ENCODE measurements around the gene NXN.

NXN gene

DNA sequence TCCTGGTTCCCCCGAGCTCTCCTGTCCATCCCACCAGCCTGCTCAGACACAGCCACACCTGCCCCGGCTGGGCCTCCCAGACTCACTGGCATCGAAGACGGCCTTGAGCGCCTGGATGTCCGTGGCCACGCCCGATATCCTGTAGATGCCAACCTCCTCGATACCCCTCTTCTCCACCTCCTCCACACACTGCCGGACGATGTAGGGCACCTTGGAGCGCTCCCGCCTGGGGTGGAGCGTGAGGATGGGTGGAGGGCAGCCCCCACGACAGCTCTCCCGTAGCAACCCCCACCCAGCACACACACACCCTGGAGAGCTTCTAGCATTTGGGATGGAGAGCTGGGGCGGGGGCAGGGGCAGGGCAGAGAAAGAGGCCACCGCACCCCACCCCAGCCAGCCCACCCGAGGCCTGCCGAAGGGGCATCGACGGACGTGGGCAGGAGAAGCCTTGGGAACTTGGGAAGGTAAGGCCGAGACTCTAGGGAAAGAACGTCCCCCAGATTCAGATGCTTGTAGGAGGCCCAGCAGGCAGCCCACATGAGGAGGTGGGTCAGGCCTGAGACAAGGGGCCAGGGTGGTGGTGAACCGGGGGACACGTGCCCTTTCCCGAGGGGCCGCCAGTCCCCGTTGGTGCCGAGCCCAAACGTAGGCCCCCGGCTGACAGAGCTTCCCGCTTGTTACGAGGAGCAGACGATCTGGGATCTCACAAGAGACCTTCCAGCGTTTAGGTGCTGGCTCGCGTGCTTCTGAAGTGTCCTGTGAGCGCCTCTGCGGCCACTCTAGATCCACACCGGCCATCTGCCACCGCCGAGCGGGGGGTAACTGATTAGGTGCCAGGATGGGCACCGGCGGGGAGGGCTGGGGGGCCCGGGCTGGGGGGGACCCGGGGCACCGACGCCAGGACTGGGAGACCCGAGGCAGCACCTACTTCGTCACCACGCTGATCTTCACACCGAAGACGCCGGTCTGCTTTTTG, 32.5 kb upstream of the NXN start:
- DNase-seq: no peak
- ATAC-seq (replicated peaks): no peak
- Mint-ChIP-seq H3K4me1 (ENCODE audit: low read depth in 2 of 2) (no peaks in the 10 kb centered on the region), H3K9me3 (no peaks in the 10 kb centered on the region), H3K36me3 (ENCODE audit: insufficient read depth) (peaks cover 25% of the 10 kb centered on the region), H3K4me3 (no peak overlapping the region), H3K27ac (no peak overlapping the region), H3K27me3 (no peaks in the 10 kb centered on the region)

DNA sequence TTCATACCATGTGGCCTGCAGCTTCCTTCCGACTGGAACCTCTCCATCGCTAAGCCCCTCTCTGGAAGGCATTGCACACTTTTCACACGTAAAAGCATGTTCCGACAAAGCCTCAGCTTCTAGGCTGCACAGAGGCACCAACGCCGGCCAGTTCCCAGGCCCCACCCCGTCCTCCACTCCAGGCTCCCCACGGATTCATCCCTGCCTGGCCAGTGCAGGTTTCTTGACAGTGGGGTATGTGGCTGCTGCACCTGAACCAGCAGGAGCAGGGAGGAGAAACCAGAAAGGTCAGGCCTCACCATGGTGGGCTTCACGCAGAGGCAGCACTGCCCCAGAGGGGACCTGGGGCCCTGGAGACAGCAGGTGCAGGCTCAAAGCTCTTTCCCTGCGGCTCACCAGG, 31.6 kb upstream of the NXN start:
- DNase-seq (no peak), ATAC-seq (replicated peaks) (no peak)
- H3K4me3 Mint-ChIP-seq: no peak overlapping the region
- H3K36me3 Mint-ChIP-seq (ENCODE audit: insufficient read depth): peaks cover 25% of the 10 kb centered on the region
- H3K27ac Mint-ChIP-seq: no peak overlapping the region
- no peaks in the 10 kb centered on the region for H3K27me3 Mint-ChIP-seq
- H3K9me3 Mint-ChIP-seq: no peaks in the 10 kb centered on the region
- H3K4me1 Mint-ChIP-seq (ENCODE audit: low read depth in 2 of 2): no peaks in the 10 kb centered on the region

DNA sequence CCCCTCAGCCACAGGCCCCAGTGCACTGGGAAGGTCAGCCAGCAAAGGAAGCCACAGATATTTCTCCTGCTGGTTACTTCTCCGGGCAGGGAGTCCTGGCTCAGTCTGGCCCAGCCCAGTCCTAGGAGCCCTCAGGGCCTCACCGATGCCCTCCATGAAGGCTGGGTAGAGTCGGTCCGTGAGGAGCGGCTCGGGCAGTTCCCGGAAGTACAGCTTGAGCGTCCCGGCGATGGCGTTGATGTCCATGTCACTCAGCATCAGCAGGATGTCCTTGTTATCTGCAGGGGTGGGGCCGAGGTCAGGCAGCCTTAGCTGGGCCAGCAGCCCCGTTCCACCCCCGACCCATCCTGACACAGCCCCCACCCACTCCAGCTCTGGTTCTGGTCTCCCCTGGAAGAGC, 31.0 kb upstream of the NXN start:
- H3K27ac Mint-ChIP-seq: no peak overlapping the region
- H3K4me1 Mint-ChIP-seq (ENCODE audit: low read depth in 2 of 2): no peaks in the 10 kb centered on the region
- ATAC-seq (replicated peaks) (no peak), DNase-seq (no peak)
- no peak overlapping the region for H3K4me3 Mint-ChIP-seq
- H3K36me3 Mint-ChIP-seq (ENCODE audit: insufficient read depth): peaks cover 29% of the 10 kb centered on the region
- no peaks in the 10 kb centered on the region for H3K27me3 Mint-ChIP-seq
- H3K9me3 Mint-ChIP-seq: no peaks in the 10 kb centered on the region

DNA sequence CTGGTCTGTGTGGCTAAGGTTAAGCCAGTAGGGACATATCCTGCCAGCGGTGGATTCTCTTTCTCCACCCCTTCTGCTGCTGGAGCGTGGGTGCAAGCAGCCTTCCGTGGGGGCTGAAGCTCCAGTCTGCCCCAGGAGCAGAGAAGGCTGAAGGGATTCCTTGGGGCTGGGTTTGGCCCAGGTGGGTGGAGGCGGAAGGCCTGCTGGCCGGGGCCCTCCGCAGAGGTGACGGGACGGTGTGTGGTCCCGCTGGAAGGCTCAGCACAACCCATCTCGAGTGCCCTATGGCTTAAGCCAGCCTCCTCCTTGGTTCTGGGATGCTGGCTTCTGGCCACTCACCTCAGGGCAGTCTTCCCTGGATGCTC, 30.5 kb upstream of the NXN start:
- no peak for ATAC-seq (replicated peaks)
- Mint-ChIP-seq H3K27ac (no peak overlapping the region), H3K9me3 (no peaks in the 10 kb centered on the region), H3K4me3 (no peak overlapping the region), H3K36me3 (ENCODE audit: insufficient read depth) (peaks cover 34% of the 10 kb centered on the region), H3K4me1 (ENCODE audit: low read depth in 2 of 2) (peaks cover 0 to 5% of the 10 kb centered on the region in 2 donors), H3K27me3 (no peaks in the 10 kb centered on the region)
- no peak for DNase-seq

DNA sequence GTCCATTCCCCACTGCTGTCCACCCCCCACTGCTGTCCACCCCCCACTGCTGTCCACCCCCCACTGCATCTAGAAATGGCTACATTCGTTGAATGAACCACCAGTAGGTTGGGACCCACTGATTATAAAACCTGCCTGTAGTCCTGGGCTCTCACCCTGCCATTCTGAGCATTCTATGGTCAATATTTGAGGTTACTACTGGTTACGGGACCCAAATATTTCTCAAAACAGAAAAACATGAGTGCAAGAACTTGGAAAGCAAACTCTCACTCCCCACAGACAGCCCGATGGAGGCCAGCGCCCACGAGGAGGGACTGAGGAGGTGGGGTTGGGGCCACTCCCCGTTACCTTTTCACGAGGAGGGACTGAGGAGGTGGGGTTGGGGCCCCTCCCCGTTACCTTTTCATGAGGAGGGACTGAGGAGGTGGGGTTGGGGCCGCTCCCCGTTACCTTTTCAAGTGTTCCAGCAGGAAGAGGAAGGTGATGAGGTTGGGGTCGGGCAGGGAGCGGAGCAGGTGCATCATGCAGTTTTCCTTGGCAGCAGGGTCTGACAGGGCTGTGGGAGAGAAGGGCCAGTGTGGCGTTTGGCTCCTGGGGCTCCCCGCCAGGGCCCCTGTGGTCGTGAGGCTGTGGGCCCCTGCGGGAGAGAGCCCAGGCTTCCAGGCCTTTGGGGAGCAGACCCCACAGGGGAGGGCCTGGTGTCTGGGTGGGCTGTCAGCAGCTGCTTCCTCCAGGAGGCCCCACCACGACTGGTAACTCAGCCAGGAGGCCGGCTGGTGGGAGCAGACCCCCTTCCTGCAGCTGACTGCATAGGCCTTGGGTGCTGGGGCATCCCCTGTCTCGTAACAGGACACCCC, 29.9 kb upstream of the NXN start:
- Mint-ChIP-seq H3K4me3 (no peak overlapping the region), H3K27me3 (no peaks in the 10 kb centered on the region), H3K36me3 (ENCODE audit: insufficient read depth) (peaks cover 36% of the 10 kb centered on the region), H3K4me1 (ENCODE audit: low read depth in 2 of 2) (peaks cover 0 to 7% of the 10 kb centered on the region in 2 donors), H3K9me3 (no peaks in the 10 kb centered on the region), H3K27ac (no peak overlapping the region)
- ATAC-seq (replicated peaks): no peak
- DNase-seq: no peak

DNA sequence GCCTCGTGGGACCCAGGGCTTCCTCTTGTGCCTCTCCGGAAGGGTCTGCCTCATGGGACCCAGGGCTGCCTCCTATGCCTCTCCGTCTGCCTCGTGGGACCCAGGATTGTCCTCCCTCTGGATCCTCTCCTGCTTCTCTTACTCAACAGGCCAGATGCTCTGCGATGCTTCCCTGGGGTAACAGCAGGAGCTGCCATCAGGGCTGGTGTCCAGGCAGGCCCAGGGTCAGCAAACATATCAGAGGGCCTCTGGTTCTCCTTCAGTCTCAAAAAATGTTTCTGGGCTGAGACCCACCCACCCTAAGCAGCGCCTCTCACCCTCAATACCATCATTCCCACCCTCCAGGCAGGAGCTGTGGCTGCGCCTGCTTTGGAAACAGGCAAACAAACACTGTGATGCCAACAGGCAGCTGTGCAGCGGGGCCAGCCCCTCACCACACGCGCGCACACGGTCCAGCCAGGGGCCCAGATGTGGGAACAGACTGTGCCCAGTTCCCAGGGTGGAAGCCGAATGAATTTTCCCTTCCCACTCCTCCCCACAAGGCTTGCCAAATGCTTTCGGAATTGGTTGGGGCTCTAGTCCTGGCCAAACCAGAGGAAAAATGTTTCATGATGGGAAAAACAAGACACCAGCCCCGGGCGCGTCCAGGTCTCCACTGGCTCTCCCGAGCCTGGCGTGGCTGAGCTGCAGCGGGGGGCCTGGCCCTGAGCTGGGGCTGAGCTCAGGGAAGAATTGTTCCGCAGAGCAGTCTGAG, 28.6 kb upstream of the NXN start:
- H3K9me3 Mint-ChIP-seq: no peaks in the 10 kb centered on the region
- no peak for ATAC-seq (replicated peaks)
- DNase-seq: no peak
- H3K4me1 Mint-ChIP-seq (ENCODE audit: low read depth in 2 of 2): peaks cover 0 to 7% of the 10 kb centered on the region in 2 donors
- no peaks in the 10 kb centered on the region for H3K27me3 Mint-ChIP-seq
- no peak overlapping the region for H3K4me3 Mint-ChIP-seq
- no peak overlapping the region for H3K27ac Mint-ChIP-seq
- H3K36me3 Mint-ChIP-seq (ENCODE audit: insufficient read depth): peaks cover 33% of the 10 kb centered on the region

DNA sequence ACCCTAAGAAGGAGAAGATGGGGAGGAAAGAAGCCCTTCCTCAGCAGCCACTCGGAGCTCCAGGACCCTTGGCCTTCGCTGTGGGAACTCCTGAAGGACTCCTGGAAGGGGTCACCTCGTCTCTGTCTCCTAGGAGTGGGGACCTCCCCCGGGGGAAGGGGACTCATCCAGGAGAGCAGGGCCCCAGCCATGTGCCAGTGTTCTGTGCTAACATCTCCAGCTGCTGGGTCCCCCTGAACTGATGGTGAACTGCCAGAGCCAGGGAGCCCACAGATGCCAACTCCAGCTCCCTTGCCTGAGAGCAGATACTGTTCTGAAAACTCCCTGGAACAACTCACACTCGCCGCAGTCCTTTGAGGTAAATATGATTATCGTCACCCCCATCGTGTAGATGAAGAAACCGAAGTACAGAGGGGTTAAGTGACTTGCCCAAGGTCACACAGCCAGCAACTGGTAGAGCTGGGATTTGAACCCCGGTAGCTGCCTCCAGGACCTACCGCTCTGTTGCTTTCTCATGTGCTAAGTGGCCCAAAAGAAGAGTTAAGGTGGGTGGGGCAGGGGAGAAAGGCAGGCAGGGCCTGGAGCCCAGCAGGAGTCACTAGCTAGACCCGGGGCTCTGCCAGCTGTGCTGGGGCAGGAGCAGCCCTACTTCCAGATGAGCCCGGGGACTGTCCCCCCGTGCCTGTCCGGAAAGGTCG, 27.9 kb upstream of the NXN start:
- Mint-ChIP-seq H3K4me1 (ENCODE audit: low read depth in 2 of 2) (peaks cover under 1 to 7% of the 10 kb centered on the region in 2 donors), H3K27ac (no peak overlapping the region), H3K27me3 (no peaks in the 10 kb centered on the region)

DNA sequence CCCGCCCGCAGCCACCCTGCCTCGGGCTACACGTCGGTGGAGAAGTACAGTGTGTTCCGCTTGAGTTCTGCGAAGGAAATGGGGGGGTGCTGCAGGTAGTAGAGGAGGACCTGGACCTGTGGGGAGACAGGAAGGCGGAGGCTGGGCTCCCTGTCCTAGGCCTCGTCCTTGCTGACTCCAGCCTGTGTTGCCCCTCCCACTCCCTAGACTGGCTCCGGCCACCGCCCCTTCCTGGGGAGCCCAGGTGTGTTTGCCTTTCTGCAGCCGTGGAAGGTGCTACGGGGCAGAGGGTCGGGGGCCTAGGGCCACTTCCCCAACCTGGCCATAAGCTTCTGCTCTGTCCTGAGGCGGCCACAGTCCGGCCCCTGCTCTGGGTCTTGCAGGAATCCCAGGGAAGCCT, 26.5 kb upstream of the NXN start:
- Mint-ChIP-seq H3K27ac (peak overlapping the region in 1 of 2 donors; percentile 85), H3K36me3 (ENCODE audit: insufficient read depth) (peaks cover 52% of the 10 kb centered on the region), H3K4me1 (ENCODE audit: low read depth in 2 of 2) (peaks cover 4 to 7% of the 10 kb centered on the region in 2 donors), H3K4me3 (no peak overlapping the region), H3K9me3 (no peaks in the 10 kb centered on the region), H3K27me3 (no peaks in the 10 kb centered on the region)
- no peak for DNase-seq
- ATAC-seq (replicated peaks): no peak

More for the DNA sequence above, 27.9 kb upstream of the NXN start:
- no peaks in the 10 kb centered on the region for H3K9me3 Mint-ChIP-seq
- no peak for ATAC-seq (replicated peaks)
- no peak overlapping the region for H3K4me3 Mint-ChIP-seq
- DNase-seq: no peak
- H3K36me3 Mint-ChIP-seq (ENCODE audit: insufficient read depth): peaks cover 39% of the 10 kb centered on the region

DNA sequence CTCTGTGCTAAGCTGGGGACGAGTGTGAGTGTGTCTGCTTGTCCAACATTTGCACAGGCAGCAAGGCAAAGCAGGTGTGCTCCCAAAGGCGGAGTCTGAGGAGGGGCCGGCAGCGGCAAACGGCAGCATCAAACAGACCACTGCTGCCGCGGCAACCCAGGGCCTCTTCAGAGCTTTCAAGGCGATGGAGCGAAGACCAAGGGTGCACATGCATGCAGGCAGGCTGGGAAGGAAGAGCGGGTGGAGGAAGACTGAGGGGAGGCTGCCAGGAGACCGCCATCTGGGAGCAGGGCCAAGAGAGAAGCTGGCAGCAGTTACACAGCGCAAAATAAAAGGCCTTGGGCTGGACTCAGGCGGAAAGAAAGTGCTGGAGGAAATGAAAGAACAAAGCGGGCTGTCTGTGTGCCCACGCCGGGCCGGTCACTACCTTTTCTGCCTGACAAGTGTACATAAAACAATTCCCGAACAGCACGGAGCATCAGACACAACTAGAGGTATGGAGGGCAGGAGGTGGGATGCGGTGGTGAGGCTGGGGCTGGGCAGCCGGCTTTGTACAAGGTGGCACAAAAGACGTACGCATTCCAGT, 25.9 kb upstream of the NXN start:
- no peaks in the 10 kb centered on the region for H3K27me3 Mint-ChIP-seq
- no peak overlapping the region for H3K4me3 Mint-ChIP-seq
- ATAC-seq (replicated peaks) (no peak), DNase-seq (no peak)
- H3K27ac Mint-ChIP-seq: peak overlapping the region in 1 of 2 donors; percentile 85
- no peaks in the 10 kb centered on the region for H3K9me3 Mint-ChIP-seq
- H3K4me1 Mint-ChIP-seq (ENCODE audit: low read depth in 2 of 2): peaks cover 5 to 7% of the 10 kb centered on the region in 2 donors
- peaks cover 58% of the 10 kb centered on the region for H3K36me3 Mint-ChIP-seq (ENCODE audit: insufficient read depth)

DNA sequence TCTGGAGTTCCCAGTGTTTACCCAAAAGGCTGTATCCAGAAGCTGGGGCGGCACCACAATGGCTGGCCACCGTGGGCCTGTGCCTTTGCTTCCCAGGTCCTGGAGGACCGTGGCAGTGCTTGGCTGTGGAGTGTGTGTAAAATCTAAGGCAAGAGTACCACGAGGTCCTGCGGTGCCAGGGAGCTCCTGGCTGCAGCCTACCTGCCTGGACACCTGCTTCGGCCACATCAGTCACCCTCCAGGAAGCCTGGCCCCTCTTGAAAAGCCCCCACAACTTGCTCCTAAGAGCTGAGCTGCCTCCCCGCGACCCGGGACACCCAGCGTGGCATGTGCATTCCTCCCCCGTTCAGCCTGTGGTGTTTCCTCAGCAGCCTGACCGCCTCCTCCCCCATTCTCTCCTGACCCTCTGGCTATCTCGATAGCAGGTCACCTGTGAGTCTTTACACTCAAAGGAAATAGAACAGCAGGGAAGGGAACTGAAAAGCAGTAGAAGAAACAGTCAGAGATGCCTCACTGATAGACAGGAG, 25.3 kb upstream of the NXN start:
- H3K4me3 Mint-ChIP-seq: no peak overlapping the region
- no peak for DNase-seq

DNA sequence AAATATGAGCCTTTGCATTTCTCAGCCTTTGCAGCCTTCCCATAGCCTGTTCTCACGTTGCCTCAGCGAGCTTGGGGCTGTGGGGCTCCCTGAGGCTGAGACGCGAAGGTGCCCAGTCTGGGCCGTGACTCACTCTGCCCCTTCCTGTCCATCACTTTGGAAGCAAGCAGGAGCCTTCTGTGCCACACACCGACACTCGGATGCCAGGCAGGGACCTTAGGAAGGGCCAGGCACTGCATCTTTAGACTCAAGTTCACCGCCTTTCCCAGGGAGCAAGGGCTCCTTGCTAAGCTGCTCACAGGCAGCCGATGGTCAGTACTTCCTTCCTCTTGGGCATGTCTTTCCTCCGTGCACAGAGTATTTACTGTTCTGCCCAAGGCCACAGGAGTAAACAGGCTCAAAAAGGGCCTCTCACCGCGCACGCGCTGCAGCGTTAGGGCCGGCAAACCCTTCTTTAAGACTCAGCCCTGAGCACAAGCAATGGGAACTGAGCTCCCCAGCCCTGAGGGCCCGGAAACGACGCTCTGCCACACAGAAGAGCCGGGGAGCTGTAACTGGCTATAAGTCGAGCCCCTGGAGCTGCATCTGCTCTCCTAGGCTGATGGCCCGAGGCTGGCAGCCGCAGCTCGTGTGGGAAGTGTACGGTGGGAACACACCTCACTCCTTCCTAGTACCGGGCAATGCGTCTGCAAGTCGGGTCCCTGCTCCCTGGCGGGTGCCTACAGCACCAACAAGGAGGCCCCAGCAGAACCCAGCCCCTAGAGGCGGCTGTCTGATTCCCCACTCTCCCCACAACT, 24.6 kb upstream of the NXN start:
- DNase-seq: no peak
- Mint-ChIP-seq H3K27me3 (no peaks in the 10 kb centered on the region), H3K9me3 (no peaks in the 10 kb centered on the region), H3K27ac (no peak overlapping the region), H3K4me1 (ENCODE audit: low read depth in 2 of 2) (peaks cover 7 to 10% of the 10 kb centered on the region in 2 donors), H3K36me3 (ENCODE audit: insufficient read depth) (peaks cover 59% of the 10 kb centered on the region), H3K4me3 (no peak overlapping the region)
- ATAC-seq (replicated peaks): no peak

More for the DNA sequence above, 25.3 kb upstream of the NXN start:
- Mint-ChIP-seq H3K36me3 (ENCODE audit: insufficient read depth) (peaks cover 58% of the 10 kb centered on the region), H3K9me3 (no peaks in the 10 kb centered on the region), H3K27me3 (no peaks in the 10 kb centered on the region), H3K4me1 (ENCODE audit: low read depth in 2 of 2) (peaks cover 5 to 7% of the 10 kb centered on the region in 2 donors), H3K27ac (peak overlapping the region in 1 of 2 donors; percentile 85)
- no peak for ATAC-seq (replicated peaks)

DNA sequence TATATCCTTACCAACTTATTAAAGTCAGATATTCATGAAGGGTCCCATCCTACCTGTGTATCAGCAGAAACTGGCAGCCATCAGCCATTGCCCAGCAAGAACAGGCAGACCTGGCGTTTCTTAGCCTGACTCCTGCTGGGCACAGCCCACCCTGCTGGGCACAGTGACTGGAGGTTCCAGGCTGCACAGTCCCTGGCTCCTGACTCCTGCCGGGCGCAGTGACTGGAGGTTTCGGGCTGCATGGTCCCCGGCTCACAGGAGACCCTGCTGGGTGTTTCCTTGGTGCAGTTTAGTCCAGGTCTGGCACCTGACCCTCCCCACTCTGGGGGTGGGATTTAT, 24.0 kb upstream of the NXN start:
- H3K4me3 Mint-ChIP-seq: no peak overlapping the region
- H3K36me3 Mint-ChIP-seq (ENCODE audit: insufficient read depth): peaks cover 63% of the 10 kb centered on the region
- H3K4me1 Mint-ChIP-seq (ENCODE audit: low read depth in 2 of 2): peaks cover 10 to 15% of the 10 kb centered on the region in 2 donors
- no peak overlapping the region for H3K27ac Mint-ChIP-seq
- DNase-seq (no peak), ATAC-seq (replicated peaks) (no peak)
- no peaks in the 10 kb centered on the region for H3K27me3 Mint-ChIP-seq
- H3K9me3 Mint-ChIP-seq: no peaks in the 10 kb centered on the region

All from effector memory CD8-positive, alpha-beta T cell (primary cell).